ENCODE results near the gene GALC. TPM values are rescaled to one million over a fixed set of nuclear protein-coding genes. Genes with fewer than 3 reads are reported as not detected.

The GALC gene
- total RNA-seq, 1 experiment from 2014 or later, result 19.9 TPM

- ChIA-PET POLR2A (no interaction called here), CTCF (no interaction called here)
- no peak for TF ChIP-seq CTCF (IDR thresholded peaks at IDR 0.05; ENCODE audit: insufficient read depth in 1 of 2, low read depth in 1 of 2, low read length in 1 of 2, severe bottlenecking in 1 of 2, unreplicated experiment in 1 of 2)
- H3K36me3 Mint-ChIP-seq (ENCODE audit: insufficient read depth, unreplicated experiment), result no peaks in the 10 kb centered on the region
- no peak overlapping the region for H3K4me3 Mint-ChIP-seq (ENCODE audit: unreplicated experiment)
- Histone ChIP-seq H3K9me3 (no peaks in the 10 kb centered on the region), H3K4me1 (no peaks in the 10 kb centered on the region), H3K36me3 (ENCODE audit: control insufficient read depth, insufficient read depth, low read length) (no peaks in the 10 kb centered on the region), H3K27me3 (replicated peaks; ENCODE audit: control insufficient read depth, insufficient read depth, low read length) (no peaks in the 10 kb centered on the region), H3K4me3 (ENCODE audit: low read depth, low read length) (no peak overlapping the region)
- peaks cover 9% of the 10 kb centered on the region for H3K27me3 Mint-ChIP-seq (ENCODE audit: insufficient read depth, unreplicated experiment)
- no TSS peak for BruUV-seq (replicated peaks)
- no peaks in the 10 kb centered on the region for H3K9me3 Mint-ChIP-seq (ENCODE audit: unreplicated experiment)
- intact Hi-C loops (cut with micrococcal nuclease; ENCODE audit: unreplicated experiment), result no loop called here
- no peak overlapping the region for H3K27ac Mint-ChIP-seq (ENCODE audit: unreplicated experiment)
- no peak for DNase-seq
- no peaks in the 10 kb centered on the region for H3K4me1 Mint-ChIP-seq (ENCODE audit: low read depth, unreplicated experiment)
Observed at GRCh38 chr14:87916103-87916885, 76.7 kb downstream of the GALC start.

GRCh38 chr14:87908550-87908949 lies 84.4 kb downstream of the GALC start:
- TF ChIP-seq CTCF (IDR thresholded peaks at IDR 0.05; ENCODE audit: insufficient read depth in 1 of 2, low read depth in 1 of 2, low read length in 1 of 2, severe bottlenecking in 1 of 2, unreplicated experiment in 1 of 2), result no peak
- ChIA-PET CTCF (no interaction called here), POLR2A (no interaction called here)
- Mint-ChIP-seq H3K4me3 (ENCODE audit: unreplicated experiment) (no peak overlapping the region), H3K27me3 (ENCODE audit: insufficient read depth, unreplicated experiment) (peaks cover 10% of the 10 kb centered on the region), H3K27ac (ENCODE audit: unreplicated experiment) (no peak overlapping the region), H3K4me1 (ENCODE audit: low read depth, unreplicated experiment) (no peaks in the 10 kb centered on the region), H3K9me3 (ENCODE audit: unreplicated experiment) (no peaks in the 10 kb centered on the region), H3K36me3 (ENCODE audit: insufficient read depth, unreplicated experiment) (no peaks in the 10 kb centered on the region)
- no peak overlapping the region for H3K4me3 ChIP-seq (ENCODE audit: low read depth, low read length)
- no peaks in the 10 kb centered on the region for H3K36me3 ChIP-seq (ENCODE audit: control insufficient read depth, insufficient read depth, low read length)
- DNase-seq, result no peak
- H3K27me3 ChIP-seq (replicated peaks; ENCODE audit: control insufficient read depth, insufficient read depth, low read length), result no peaks in the 10 kb centered on the region
- H3K4me1 ChIP-seq, result no peaks in the 10 kb centered on the region
- intact Hi-C loops (cut with micrococcal nuclease; ENCODE audit: unreplicated experiment), result no loop called here
- BruUV-seq (replicated peaks), result no TSS peak
- no peaks in the 10 kb centered on the region for H3K9me3 ChIP-seq

GRCh38 chr14:87901652-87902051 lies 91.3 kb downstream of the GALC start:
- ChIA-PET CTCF (interaction anchor here (0.5 to 0.7 kb wide), 2 partner anchors 43 to 1325 kb away, joined by 3 to 6 read pairs; no protein-coding TSS in a partner anchor), POLR2A (no interaction called here)
- no peak overlapping the region for H3K27ac Mint-ChIP-seq (ENCODE audit: unreplicated experiment)
- H3K4me3 Mint-ChIP-seq (ENCODE audit: unreplicated experiment), result no peak overlapping the region
- no peaks in the 10 kb centered on the region for H3K4me1 ChIP-seq
- no peaks in the 10 kb centered on the region for H3K9me3 ChIP-seq
- no TSS peak for BruUV-seq (replicated peaks)
- no peak overlapping the region for H3K4me3 ChIP-seq (ENCODE audit: low read depth, low read length)
- H3K4me1 Mint-ChIP-seq (ENCODE audit: low read depth, unreplicated experiment), result no peaks in the 10 kb centered on the region
- no peak for DNase-seq
- no peaks in the 10 kb centered on the region; the same call in 1 of the 2 replicates for H3K27me3 ChIP-seq (replicated peaks; ENCODE audit: control insufficient read depth, insufficient read depth, low read length)
- no peak for TF ChIP-seq CTCF (IDR thresholded peaks at IDR 0.05; ENCODE audit: insufficient read depth in 1 of 2, low read depth in 1 of 2, low read length in 1 of 2, severe bottlenecking in 1 of 2, unreplicated experiment in 1 of 2)
- no peaks in the 10 kb centered on the region for H3K9me3 Mint-ChIP-seq (ENCODE audit: unreplicated experiment)
- peaks cover 7% of the 10 kb centered on the region for H3K27me3 Mint-ChIP-seq (ENCODE audit: insufficient read depth, unreplicated experiment)
- intact Hi-C loops (cut with micrococcal nuclease; ENCODE audit: unreplicated experiment), result no loop called here
- H3K36me3 ChIP-seq (ENCODE audit: control insufficient read depth, insufficient read depth, low read length), result no peaks in the 10 kb centered on the region
- no peaks in the 10 kb centered on the region for H3K36me3 Mint-ChIP-seq (ENCODE audit: insufficient read depth, unreplicated experiment)

Data from Caco-2 (cell line).